HG02642 (cell line): ENCODE results near the gene TMEM38A.

Source experiments
- ATAC-seq: cut with Tn5 transposase; IDR thresholded peaks from one replicate; pipeline ENCODE4 v1.9.1; 2021; ENCODE audit warnings: mild to moderate bottlenecking; ENCODE audit not compliant: unreplicated experiment, poor library complexity

The TMEM38A gene, protein sequence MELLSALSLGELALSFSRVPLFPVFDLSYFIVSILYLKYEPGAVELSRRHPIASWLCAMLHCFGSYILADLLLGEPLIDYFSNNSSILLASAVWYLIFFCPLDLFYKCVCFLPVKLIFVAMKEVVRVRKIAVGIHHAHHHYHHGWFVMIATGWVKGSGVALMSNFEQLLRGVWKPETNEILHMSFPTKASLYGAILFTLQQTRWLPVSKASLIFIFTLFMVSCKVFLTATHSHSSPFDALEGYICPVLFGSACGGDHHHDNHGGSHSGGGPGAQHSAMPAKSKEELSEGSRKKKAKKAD

DNA sequence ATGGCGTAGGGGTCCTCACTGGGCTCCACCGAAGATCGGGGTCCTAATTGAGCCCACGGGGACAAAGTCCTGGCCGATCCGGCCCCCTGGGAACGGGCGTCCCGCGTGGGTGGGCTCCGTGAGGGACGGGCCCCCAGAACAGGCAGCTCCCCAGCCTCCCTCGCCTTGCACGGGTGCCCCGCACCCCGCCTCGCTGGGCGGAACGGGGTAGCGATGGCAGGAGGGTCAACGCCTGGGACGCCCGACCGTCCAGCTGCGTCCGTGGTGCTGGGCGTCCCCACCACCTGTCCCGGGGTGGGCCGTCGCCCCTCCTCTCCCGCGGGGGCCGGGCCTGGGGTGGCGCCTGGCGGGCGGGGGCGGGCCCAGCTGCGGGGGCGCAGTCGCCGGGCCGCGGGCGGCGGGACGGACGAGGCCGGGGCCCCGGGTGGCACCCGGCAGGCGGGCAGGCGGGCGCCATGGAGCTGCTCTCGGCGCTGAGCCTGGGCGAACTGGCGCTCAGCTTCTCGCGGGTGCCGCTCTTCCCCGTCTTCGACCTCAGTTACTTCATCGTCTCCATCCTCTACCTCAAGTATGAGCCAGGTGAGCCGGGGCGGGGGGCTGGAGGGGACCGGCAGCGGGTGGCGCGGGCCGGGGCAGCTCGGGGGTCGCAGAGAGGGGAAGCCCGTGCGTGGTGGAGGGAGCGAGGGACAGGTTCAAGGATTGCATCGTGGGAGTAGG, at the start of gene TMEM38A:
Gene TMEM38A (plus strand): TSS at position 377 of the 717 bp plus-strand sequence. CDS start 79 bp downstream, at position 456.
- peak; percentile 31 for ATAC-seq

DNA sequence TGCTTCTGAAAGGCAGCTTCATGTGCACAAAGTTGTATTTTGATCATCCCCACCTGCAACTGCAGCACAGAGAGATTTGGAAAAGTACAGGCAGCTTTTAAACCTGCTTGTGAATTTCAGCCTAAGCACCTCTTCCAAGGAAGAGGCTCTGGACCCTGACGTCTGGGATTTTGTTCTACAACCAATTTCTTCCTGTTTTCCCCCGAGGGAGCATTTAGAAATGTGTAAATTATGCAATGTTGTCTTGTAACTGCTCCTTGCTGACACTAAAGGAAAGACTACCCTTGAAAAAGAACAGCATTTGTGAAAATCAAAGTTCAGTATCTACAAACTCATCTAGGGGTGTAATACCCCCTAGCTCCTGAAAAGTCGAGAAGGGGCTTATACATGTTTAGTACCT, 48.3 kb upstream of the TMEM38A start:
- ATAC-seq: no peak

DNA sequence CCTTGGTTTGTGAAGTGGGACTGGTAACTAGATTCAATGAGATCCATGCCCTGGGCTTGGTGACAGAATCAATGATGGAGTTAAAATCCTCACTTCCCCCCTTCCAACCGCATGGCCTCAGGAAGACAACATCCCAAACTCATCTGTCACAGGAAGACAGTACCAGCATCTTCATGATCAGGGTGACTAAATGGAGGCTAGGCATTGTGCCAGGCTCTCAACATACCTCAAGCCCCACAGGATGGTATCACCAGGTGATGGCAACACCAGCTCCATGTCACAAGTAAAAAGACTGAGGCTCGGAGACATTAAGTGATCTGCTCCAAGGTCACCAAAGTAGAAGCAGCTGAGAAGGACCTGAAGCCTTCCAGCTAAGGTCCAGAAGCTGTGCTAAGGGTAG, 47.1 kb upstream of the TMEM38A start:
- ATAC-seq: no peak

DNA sequence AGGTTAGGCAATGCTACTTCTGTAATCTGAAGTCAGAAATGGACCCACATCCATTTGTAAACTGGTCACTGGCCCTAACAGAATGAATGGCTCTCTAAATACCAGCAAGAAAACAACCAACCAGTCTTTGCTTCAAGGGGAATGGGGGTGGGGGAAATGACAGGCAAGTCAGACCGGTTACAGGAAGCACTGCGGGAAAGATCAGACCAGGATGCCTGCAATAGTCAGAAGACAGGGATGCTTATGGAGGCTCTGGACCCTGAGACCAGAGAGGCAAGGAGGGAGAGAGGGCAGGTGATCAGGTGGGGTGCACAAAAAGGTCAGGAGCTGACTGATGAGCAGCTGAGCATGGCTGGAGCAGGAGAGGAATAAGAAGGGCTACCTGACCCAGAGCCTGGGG, 46.0 kb upstream of the TMEM38A start:
- ATAC-seq: no peak

DNA sequence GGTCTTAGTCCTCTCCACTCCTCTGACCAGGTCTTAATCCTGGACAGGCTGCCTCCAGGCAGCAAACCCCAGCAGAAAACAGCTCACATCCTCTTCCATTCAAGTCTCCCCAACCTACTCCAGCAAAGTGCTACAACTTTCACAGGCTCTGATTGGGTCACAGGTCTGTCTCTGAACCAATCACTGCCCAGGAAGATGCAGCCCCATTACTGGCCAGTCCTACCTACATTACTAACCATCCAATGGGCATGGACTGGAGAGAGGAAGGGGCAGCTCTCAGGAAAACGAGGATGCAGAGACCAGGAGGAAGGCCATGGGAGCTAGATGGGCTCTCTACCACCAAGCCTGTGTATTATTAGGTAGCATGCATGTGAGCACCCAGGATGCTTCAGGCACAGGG, 45.1 kb upstream of the TMEM38A start:
- no peak for ATAC-seq

DNA sequence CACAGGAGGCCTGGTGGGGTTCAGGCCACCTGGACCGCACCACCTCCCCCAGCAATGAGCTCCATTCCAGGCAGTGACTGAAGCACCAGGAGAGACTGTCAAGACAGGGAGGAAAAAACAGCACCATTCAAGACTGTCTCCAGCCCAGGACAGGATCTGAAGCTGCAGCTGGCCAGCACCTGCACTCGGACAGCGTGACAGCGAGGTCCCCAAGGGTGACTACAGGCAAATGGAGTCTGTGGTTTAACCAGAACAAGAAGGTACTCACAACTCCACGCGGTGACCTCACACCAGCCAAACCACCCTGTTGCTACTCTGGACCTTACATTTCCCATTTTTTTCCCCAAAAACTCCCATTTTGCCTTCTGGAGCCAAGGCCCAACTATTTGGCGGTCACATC, 42.7 kb upstream of the TMEM38A start:
- ATAC-seq: no peak

DNA sequence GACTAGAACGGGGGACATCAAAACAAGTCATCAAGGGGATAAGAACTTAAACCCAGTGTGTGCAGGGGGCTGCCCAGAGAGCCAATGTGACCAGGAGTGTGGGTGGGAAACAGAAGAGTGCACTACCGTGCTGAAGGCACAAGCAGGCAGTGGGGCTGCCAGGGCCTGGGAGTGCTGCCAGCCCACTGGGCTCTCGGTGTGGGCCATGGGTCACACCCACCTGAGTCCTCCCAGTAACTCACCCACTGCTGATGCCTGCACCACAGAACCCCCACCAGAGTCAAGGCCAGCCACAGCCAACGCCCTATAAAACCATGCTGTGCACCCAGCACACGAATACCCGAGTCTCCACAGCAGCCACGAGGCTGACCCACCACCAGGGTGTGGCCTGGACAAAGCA, 41.5 kb upstream of the TMEM38A start:
- ATAC-seq: no peak

DNA sequence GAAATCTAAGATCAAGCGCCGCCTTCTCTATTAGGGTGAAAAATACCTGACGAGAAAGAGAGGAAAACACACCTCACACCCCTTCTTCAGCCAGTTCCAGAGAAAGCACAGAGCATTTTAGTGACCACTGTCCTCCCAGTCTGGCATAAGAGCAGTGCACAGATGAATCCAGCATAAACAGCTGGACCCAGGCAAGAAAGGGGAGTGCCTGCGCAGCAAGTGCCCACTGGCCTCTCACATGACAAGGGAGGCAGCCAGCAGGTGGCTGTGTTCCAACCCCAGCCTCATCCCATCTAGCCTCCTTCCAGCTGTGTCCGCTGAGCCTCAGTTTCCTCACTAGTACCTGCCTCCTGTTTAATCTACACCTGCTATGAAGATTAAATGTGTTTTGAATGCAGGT, 40.9 kb upstream of the TMEM38A start:
- ATAC-seq: no peak

DNA sequence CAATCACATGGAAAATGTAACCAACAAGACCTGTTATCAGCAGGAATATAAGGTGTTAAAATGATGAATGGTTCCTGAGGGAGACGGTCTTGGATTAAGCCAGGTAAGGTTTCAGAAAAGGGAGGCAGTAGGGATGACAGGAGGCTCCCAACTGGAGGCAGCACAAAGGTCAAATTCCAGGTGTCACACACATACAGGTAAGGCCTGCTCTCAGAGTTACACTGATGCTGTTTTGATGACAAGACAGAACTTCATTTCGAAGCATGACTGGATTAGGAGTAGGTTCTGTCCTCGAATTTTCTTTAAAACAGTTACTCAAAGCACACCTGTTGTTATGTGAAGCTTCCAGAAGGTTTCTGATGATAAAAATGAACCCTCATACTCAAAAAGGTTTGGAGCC, 40.4 kb upstream of the TMEM38A start:
- ATAC-seq: no peak

DNA sequence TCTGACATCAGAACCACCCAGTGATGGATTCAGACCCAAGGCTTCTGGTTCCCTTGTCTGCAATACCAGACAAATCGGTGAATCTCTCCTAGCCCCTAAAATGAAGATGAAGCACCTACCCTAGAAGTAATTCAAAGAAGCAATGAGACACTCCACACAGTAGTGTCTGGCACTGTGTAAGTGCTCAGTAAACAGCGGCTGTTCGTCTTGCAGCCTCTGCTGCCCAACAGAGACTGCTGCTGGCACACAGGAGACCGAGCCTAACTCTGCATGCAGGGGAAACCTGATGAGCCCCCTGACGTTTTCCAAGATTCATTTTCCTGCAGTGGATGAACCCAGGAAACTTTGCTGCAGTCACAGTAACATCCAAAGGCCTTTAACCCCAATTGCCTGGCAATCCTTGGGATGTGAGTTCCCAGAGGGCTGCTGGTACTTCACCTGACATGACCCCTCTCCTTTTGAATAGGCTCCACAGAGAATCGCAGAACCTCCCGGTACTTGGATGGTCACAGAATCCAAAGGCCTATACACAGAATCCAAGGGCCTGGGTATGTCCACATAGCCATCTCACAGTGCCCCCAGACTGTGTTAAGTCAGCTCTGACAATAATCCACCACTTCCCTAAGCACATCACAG, 39.7 kb upstream of the TMEM38A start:
- no peak for ATAC-seq

DNA sequence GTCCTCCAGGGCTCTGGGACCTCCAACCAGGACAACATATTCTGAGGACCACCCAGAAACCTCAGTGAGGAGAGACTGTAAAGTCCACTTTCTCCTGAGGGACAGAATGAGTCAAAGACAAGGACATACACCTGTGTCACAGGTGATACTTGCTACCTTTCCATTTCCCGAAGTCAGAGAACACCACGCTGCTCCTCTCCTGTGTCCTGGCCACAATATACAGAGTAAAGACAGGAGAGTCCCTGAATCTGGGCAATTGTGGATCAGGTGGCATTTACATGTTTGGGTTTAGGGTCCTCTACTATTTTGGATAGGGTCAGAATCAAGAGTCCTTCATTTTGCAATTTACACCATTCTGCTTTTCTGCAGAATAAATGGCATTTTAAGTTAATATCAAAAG, 37.9 kb upstream of the TMEM38A start:
- no peak for ATAC-seq

DNA sequence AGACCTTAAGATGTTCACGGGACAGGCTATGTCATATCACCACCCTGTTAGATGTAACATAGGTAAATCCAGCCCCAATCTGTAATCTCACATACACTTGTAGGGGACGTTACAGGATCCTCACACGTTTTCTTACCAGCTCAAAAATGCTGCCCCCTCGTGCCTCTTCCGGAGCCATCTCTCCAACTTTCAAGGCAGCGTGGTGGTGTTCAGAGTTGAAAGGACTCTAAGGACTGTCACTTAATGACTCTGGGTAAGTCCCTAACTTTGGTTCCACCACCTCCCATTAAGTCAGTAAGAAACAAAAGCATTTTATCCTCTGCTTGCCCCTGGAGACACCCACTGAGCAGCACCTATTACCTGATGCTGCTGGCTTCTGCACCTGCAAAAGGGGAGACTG, 37.4 kb upstream of the TMEM38A start:
- ATAC-seq: no peak

DNA sequence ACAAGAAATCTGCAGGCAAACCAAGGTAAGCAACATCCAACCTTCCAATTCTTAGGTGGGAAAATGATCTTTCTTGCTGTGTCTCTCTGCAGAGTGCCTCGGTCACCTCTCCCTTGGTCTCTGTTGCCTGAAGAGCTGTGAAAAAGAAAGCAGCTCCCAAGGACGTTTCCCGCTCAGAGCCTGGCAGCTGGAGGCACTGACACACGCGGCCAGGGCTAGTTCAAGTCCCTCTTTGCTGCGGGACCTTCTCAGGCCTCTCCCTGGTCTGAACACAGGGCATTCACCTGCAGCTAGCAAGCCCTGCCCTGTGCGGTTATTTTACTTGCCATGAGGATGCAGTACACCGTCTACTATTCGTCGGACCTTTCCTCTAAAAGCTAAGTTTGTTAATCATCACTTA, 36.7 kb upstream of the TMEM38A start:
- ATAC-seq: no peak

DNA sequence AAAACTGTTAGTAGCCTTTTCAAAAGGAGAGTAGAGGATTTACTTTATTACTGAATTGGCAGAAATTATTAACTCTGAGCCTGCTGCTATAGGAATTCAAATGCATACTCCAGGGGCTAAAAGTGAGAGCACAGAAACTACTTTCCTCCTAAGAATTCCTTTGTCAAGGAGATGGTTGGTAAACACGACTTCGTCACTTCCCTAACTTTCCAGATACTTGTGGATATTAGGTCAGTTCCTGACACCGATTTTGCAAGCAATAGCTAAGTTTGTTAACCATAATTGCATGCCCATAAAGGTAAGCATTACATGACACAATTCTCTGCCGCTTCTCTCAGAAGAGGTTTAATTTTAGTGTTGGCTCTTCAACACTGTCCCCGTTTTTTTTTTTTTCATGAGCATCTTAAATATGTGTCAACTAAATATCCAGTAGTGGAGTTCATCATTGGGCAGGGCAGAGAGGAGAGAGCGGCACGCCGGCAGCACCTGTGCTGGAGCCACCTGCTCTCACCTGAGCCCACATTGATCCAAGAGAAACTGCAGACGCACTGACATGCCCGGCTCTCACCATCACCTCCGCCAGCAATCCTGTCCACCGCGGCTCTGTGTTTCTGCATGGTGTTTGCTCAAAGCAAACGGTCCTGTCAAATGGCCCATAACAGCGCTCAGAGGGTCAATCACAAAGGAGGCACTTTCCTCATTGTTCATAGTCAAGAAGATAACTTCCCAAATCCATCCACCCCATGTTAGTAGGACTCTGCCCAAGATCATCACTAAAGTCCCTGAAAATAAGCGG, 35.6 kb upstream of the TMEM38A start:
- ATAC-seq: no peak

DNA sequence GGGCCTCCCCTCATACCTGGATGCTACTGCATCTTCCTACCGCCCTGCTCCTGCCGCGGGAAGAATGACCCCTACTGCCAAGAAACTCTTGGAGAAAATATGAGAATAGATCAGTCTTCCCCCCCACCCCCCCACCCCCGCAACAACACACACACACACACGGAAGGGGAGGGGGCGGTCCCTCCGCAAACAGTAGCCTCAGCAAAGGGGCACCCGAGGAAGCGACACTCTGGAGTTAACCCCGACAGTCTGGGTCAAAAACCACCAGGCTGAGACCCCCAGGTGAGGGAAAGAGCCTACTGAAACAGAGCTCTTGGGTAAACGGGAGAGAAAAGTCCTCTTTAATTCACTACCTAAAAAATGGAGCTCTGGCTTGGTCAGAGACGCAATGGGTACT, 34.1 kb upstream of the TMEM38A start:
- ATAC-seq: no peak

DNA sequence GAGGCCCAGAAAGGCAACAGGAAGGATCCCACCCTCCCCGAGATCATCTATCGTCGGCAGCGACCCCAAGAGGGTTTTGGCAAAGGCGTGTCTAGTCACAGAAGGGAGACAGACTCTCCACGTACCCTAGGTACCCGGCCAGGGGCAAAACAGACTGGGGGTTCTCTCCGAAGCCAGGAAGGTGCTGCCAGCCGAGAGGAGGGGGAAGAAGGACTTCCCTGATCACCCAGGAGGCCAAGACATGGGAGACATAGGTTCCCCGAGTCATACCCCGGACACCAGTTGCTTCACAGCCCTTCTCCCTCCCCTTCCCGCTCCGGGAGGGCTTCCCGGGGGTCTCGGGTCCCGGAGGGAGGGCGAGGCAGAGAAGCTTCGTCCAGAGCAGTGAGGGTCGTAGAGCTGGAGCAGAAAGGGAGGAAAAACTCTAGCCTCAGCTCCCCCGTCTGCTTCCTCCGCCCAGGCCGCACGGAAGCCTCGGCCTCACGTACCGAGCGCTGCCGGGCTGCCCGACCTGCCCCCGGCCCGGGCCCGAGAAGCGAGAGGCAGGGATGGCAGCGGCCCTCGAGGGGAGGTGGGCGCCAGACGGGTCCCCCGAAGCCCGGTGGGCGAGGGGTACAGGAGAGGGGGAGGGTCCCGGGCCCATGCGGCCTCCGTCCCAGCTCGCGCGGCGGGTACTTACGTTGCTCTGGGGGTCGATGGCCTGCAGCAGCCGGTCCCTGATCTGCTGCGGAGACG, 33.6 kb upstream of the TMEM38A start:
- ATAC-seq: peak; percentile 3

DNA sequence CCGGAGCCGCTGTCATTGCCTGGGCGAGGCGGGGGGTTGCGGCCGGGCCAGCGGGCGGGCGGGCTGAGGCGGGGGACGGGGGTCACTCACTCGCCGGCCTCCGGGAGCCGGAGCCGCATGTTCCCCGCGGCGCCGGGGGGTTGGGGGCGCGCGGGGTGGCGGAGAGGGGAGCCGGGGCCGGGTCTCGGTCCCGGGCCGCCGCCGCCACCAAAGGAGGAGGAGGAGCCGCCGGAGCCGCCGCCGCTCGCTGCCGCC, 33.1 kb upstream of the TMEM38A start:
- no peak for ATAC-seq

DNA sequence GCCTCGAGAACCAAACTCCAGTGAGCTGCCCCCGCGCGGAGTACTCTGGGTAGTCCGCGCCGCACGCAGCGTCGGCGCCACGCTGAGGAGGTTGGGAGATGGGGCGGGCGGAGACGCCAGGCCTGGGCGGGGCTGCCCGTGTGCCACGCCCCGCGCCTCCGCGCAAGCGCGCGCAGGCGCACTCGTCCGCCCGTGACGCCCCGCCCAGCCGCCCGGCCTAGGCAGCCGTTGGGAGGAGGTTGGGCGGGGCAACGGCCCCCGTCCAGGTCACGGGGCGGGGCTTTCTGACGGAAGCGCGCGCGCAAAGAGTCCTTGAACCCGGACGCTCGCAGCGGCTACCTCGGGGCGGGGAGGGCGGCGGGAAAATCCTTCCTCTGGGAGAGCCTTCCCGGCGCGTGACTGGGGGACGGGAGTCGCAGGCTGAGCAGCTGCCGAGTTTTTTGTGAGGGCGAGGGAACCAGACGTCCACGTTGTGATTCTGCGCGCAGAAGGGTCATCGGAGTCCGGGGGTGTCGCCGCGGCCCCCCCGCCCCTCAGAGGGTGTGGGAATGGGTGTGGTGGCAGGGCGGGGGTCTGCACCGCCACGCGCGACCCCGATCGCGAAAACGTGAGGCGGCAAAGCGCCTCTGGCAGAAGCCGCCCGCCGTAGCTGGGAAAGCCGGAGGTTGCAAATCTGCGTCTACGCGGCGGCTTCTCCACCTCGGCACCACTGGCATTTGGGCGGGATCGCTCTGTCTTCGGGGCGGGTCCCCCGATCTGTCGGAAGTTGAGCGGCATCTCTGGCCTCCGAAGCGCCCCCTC, 32.6 kb upstream of the TMEM38A start, which contains the start of gene MED26:
Gene MED26 (minus strand): TSS at position 22 of the 801 bp plus-strand sequence. CDS start 261 bp downstream, outside the sequence.
- ATAC-seq: peak; percentile 88

DNA sequence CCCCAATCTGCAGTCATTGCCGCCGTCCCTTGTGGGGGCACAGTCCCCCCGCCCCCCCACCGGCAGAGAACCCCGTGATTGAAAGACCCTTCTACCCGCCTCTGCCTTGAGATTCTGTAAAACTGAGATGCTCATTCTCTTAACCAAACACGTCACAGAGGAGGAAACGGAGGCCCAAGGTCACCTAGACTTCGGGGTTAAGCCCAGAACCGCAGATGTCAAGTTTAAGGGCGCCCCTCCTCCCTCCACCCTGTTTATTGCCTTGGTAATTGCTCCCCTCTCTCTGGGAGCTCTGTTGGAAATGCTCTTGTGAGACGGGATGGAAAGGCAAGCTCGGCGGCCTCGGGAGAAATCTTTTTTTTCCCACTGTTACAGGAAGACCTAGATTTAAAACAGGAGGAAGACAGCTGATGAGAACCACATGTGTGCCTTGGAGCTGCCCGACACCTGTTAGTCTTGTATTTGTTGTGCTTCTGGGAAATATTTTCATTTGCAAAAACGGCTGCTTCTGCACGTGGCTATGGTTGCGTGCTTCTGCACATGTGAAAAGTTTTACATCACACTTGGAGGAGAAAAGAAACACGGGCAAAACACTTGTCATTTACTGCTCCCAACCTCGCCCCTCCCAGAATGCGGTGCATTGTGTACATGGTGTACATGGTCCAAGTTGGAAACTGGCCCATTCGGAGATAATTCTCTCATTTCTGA, 31.8 kb upstream of the TMEM38A start:
- ATAC-seq: peak; percentile 0
